ENCODE measurements around the gene IZUMO2. TPM values are rescaled to one million over a fixed set of nuclear protein-coding genes. Genes with fewer than 3 reads are reported as not detected.

The IZUMO2 gene
- not detected for total RNA-seq

DNA sequence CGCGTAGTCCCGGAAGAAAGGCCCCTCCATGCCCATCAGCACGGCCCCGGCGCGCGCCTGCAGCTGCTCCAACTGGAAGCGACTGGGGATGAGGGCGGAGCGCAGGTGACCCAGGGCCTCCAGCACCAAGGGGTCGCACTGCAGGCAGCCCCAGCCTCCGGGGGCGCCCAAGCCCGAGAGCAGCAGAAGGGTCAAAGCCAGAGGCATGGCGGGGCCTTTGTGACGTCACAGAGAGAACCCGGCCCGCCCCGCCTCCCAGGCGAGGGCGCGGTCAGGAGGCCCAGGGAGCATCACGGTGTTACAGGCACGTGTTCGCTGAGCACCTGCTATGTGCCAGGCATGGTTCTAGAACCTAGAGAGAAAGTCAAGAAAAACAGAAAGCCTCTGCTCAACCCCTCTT is at the start of gene IZUMO2:
Gene IZUMO2 (minus strand): TSS at position 294 of the 400 bp plus-strand sequence. CDS start 87 bp downstream, at position 207.
- Mint-ChIP-seq H3K9me3 (no peaks in the 10 kb centered on the region), H3K4me3 (no peak within 1 kb of the TSS), H3K27me3 (no peaks in the 10 kb centered on the region), H3K36me3 (ENCODE audit: low read depth) (no peaks in the 10 kb centered on the region), H3K4me1 (no peaks in the 10 kb centered on the region), H3K27ac (no peak within 1 kb of the TSS)
- ChIA-PET POLR2A (no interaction called here), CTCF (no interaction called here)
- no peak for DNase-seq

DNA sequence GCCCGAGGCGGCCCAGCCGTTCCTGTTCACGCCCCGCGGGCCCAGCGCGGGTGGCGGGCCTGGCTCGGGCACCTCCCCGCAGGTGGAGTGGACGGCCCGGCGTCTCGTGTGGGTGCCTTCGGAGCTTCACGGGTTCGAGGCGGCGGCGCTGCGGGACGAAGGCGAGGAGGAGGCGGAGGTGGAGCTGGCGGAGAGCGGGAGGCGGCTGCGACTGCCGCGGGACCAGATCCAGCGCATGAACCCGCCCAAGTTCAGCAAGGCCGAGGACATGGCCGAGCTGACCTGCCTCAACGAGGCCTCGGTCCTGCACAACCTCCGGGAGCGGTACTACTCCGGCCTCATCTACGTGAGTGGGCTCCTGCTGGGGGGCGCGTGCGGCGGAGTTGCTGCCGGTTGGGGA is 47.3 kb upstream of the IZUMO2 start:
- H3K4me1 Mint-ChIP-seq: no peaks in the 10 kb centered on the region
- no peak overlapping the region for H3K4me3 Mint-ChIP-seq
- no peaks in the 10 kb centered on the region for H3K9me3 Mint-ChIP-seq
- DNase-seq: no peak
- ChIA-PET CTCF (no interaction called here), POLR2A (no interaction called here)
- H3K27me3 Mint-ChIP-seq: no peaks in the 10 kb centered on the region
- H3K36me3 Mint-ChIP-seq (ENCODE audit: low read depth): no peaks in the 10 kb centered on the region
- no peak overlapping the region for H3K27ac Mint-ChIP-seq

DNA sequence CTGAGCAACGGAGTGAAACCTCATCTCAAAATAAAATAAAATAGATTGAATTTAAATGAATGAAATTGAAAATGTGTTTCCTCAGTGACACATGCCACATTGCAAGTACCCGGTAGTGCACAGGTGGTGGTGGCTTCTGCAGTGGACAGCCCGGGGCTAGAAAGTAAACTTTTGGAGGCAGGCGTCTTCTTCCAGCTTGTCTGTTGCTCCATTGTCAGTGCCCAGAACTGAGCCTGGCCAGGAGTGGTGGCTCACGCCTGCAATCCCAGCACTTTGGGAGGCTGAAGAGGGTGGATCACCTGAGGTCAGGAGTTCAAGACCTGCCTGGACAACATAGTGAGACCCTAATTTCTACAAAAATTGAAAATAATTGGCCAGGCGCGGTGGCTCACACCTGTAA is 46.0 kb upstream of the IZUMO2 start:
- no peak for DNase-seq
- Mint-ChIP-seq H3K27ac (no peak overlapping the region), H3K4me1 (no peaks in the 10 kb centered on the region), H3K27me3 (peaks cover 9% of the 10 kb centered on the region), H3K4me3 (no peak overlapping the region), H3K36me3 (ENCODE audit: low read depth) (no peaks in the 10 kb centered on the region), H3K9me3 (no peaks in the 10 kb centered on the region)
- ChIA-PET POLR2A (no interaction called here), CTCF (no interaction called here)

DNA sequence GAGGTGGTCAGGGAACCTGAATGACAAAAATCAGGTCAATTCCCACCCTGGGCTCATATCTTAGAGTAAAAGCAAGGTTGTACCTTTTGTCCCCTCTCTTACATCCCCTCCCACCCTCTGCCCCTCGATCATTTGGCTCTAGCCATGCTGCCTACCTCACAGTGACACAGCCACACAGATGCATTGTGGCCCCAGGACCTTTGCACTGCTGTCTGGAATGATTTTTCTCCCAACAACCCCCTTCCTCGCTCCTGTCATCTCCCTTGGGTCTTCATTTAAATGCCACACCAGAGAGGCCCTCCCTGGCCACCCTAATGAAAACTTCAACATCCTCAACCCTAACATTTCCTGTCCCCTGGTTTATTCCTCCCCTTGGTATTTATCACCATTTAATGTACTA is 44.6 kb upstream of the IZUMO2 start:
- no peak for DNase-seq
- Mint-ChIP-seq H3K27ac (no peak overlapping the region), H3K36me3 (ENCODE audit: low read depth) (no peaks in the 10 kb centered on the region), H3K27me3 (peaks cover 14% of the 10 kb centered on the region), H3K4me3 (no peak overlapping the region), H3K4me1 (no peaks in the 10 kb centered on the region), H3K9me3 (no peaks in the 10 kb centered on the region)
- POLR2A ChIA-PET: no interaction called here
- CTCF ChIA-PET: no interaction called here

DNA sequence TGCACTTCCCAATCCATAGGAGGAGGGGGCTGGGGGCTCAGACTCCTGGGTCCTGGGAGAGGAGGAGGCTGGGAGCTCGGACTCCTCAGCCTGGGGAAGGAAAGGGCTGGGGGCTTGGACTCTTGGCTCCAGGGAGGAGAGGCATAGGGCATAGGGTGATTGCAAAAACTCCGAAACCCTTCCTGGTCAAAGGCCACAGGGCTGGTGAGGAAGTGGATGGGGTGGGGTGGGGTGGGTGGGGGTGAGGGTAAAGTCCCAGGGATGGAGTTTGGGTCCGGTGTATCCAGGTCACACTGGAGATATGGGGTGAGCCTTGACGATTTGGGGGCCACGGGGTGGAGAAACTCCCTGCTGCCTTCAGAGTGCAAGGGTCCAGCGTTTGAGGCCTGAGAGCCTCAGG is 43.1 kb upstream of the IZUMO2 start:
- CTCF ChIA-PET: no interaction called here
- H3K4me3 Mint-ChIP-seq: no peak overlapping the region
- no peaks in the 10 kb centered on the region for H3K4me1 Mint-ChIP-seq
- POLR2A ChIA-PET: no interaction called here
- H3K36me3 Mint-ChIP-seq (ENCODE audit: low read depth): no peaks in the 10 kb centered on the region
- no peaks in the 10 kb centered on the region for H3K9me3 Mint-ChIP-seq
- H3K27ac Mint-ChIP-seq: no peak overlapping the region
- no peak for DNase-seq
- peaks cover 26% of the 10 kb centered on the region for H3K27me3 Mint-ChIP-seq

DNA sequence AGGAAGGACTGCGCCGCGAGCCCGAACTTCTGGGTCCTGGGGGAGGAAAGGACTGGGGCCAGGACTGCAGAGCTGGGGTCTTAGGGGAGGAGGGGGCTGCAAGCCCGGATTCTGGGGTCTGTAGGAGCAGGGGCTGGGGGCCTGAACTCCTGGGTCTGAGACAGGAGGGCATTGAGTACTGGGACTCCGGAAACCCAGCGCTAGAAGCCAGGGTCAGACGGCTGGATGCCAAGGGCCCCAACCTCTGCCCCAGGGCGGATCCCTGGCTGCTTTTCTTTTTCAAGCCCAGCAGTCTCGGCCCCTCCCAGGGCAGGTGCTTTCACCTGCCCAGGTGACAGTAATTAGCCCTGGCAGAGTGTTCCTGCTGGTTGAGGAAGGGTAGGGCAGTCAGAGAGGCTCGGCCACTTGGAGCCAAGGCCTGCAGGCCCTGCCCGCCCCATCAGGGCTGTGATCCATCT is 42.6 kb upstream of the IZUMO2 start:
- Mint-ChIP-seq H3K36me3 (ENCODE audit: low read depth) (no peaks in the 10 kb centered on the region), H3K9me3 (no peaks in the 10 kb centered on the region), H3K27ac (no peak overlapping the region), H3K4me3 (no peak overlapping the region), H3K27me3 (peaks cover 28% of the 10 kb centered on the region), H3K4me1 (no peaks in the 10 kb centered on the region)
- DNase-seq: no peak
- ChIA-PET POLR2A (no interaction called here), CTCF (no interaction called here)

DNA sequence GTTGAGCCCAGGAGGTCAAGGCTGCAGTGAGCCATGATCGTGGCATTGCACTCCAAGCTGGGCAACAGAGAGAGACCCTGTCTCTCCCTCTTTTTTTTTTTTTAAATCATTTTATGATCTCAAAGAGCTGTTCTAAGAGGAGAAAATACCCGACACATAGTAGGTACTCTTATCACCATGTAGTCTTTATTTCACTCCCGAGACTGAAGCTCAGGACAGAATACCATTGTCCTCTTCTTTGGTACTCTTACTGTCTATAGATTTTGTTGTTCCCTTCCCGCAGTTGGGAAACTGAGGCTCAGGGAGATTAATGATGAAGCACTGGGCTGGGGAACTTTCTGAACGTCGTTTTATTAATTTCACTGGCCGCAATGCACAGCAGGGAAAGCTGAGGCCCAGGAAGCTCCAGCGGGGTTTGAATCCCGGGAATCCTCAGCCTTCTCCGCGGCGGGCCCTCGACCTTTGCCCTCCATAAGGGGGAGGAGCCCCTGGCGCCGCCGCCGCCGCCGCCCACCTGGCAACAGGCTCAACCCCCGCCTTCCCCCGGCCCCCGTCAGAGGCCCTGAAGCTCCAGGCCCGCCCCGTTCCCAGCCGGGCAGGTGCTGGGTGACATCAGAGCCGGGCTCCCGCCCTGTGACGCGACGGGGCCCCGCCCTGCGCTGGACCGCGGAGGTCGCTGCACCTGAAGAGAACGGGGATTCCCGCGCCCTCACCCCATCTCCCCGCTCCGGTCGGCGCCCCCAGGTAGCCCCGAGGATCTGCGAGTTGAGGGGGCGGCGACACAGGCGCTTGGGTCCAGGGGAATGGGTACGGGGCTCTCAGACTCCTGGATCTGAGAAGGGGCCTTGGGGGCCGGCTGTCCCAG is 42.0 kb upstream of the IZUMO2 start:
- H3K4me1 Mint-ChIP-seq: no peaks in the 10 kb centered on the region
- no peaks in the 10 kb centered on the region for H3K9me3 Mint-ChIP-seq
- no peak overlapping the region for H3K4me3 Mint-ChIP-seq

DNA sequence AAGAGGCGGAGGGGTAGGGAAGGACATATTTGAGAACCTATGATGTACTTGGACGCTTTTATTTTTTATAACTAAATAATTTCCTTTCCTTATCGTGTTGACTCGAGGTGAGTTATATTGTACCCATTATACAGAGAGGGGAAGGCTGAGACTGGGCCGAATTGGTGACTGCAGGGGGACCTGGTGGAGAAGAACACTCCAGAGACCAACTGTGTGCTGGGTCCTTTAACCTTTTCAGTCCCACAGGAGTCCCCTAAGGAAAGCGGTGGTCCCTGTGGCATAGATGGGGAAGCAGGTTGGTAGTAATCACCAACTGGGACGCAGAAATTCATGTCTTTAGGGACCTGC is 41.0 kb upstream of the IZUMO2 start:
- H3K27ac Mint-ChIP-seq: no peak overlapping the region
- no peaks in the 10 kb centered on the region for H3K4me1 Mint-ChIP-seq
- ChIA-PET CTCF (interaction anchor here (0.7 kb wide), 1 partner anchor 15 kb away, joined by 3 read pairs; no protein-coding TSS in a partner anchor), POLR2A (no interaction called here)
- no peaks in the 10 kb centered on the region for H3K36me3 Mint-ChIP-seq (ENCODE audit: low read depth)
- H3K9me3 Mint-ChIP-seq: no peaks in the 10 kb centered on the region
- DNase-seq: no peak
- H3K4me3 Mint-ChIP-seq: no peak overlapping the region
- H3K27me3 Mint-ChIP-seq: peaks cover 28% of the 10 kb centered on the region

More for the DNA sequence above, 42.0 kb upstream of the IZUMO2 start:
- no peak for DNase-seq
- Mint-ChIP-seq H3K27me3 (peaks cover 28% of the 10 kb centered on the region), H3K36me3 (ENCODE audit: low read depth) (no peaks in the 10 kb centered on the region), H3K27ac (no peak overlapping the region)
- ChIA-PET POLR2A (no interaction called here), CTCF (interaction anchor here (0.7 kb wide), 1 partner anchor 16 kb away, joined by 3 read pairs; no protein-coding TSS in a partner anchor)

DNA sequence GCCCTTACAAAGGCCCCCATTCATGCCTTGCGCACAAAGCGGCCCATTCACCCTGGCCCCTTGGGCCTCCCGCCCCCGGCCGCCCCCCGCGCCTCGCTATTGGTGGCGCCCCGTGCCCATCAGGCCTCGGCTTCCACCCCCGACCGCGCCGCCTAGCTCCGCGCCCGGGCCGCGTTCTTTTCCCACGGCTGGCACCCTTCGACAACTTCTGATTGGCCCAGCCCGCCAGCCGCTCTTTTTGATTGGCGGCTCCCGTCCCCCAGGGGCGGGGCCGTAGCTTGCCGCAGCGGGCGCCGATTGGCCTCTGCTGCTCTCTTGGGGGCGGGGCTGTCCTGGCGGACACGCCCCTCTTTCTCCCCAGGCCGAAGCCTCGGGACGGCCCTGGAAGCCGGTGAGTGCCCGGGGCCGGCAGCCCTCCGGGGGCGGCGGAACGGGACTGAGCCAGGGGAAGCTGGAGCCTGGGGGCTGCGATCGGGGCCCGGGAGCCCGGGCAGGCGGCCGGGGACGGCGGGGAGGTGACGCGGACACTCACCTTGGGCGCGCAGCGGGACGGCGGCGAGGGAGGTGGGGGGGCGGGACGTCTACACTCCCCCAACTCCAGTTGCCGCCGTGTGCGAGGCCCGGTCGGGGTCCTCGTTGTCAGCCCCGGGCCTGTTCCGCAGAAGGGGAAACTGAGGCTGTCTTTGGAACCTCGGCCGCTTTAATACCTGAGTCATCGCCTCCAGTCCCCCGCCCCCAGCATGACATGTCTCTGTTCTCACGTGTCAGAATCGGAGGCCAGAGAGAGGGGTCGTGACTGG is 40.4 kb upstream of the IZUMO2 start, which contains the start of gene MYH14:
Gene MYH14 (plus strand): TSS at position 342 of the 800 bp plus-strand sequence. CDS start 6,744 bp downstream, outside the sequence.
- ChIA-PET CTCF (no interaction called here), POLR2A (no interaction called here)
- no peaks in the 10 kb centered on the region for H3K4me1 Mint-ChIP-seq
- no peaks in the 10 kb centered on the region for H3K9me3 Mint-ChIP-seq
- DNase-seq: no peak
- peaks cover 28% of the 10 kb centered on the region for H3K27me3 Mint-ChIP-seq
- no peak within 1 kb of the TSS for H3K27ac Mint-ChIP-seq
- no peak within 1 kb of the TSS for H3K4me3 Mint-ChIP-seq
- no peaks in the 10 kb centered on the region for H3K36me3 Mint-ChIP-seq (ENCODE audit: low read depth)

DNA sequence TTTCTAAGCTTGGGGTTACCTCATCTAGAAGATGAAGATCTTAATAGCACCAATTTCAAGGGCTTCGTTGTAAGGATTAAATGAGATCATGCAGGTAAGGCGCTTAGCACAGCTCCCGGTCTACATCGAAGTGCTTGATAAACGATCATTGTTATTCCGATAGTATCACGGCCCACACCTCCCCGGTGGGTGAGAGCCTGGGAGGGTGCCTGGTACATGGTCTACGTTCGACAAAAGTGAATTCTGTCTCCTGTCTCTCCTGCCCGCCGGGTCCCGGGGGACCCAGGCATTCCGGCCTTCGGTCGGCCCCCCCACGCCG is 39.8 kb upstream of the IZUMO2 start:
- ChIA-PET CTCF (no interaction called here), POLR2A (no interaction called here)
- no peaks in the 10 kb centered on the region for H3K36me3 Mint-ChIP-seq (ENCODE audit: low read depth)
- H3K4me1 Mint-ChIP-seq: no peaks in the 10 kb centered on the region
- no peak overlapping the region for H3K4me3 Mint-ChIP-seq
- no peak overlapping the region for H3K27ac Mint-ChIP-seq
- DNase-seq: no peak
- peaks cover 28% of the 10 kb centered on the region for H3K27me3 Mint-ChIP-seq
- no peaks in the 10 kb centered on the region for H3K9me3 Mint-ChIP-seq

DNA sequence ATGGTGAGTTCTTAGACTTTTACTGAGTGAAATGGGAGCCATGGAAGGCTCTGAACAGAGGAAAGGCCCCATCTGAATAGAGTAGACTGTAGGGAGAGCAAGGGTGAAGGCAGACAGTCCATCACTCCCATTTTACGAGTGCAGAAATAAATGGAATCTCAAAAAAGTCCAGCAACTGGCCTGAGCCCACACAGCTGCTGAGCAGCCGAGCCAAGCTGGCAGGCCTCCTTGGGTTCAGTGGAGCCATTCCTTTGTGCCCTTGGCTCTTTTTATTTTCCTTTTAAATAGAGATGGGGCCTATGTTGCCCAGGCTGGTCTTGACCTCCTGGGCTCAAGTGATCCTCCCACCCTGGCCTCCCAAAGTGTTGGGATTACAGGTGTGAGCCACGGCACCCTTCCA is 39.3 kb upstream of the IZUMO2 start:
- Mint-ChIP-seq H3K9me3 (no peaks in the 10 kb centered on the region), H3K27ac (no peak overlapping the region), H3K36me3 (ENCODE audit: low read depth) (no peaks in the 10 kb centered on the region), H3K4me1 (no peaks in the 10 kb centered on the region), H3K27me3 (peaks cover 28% of the 10 kb centered on the region), H3K4me3 (no peak overlapping the region)
- DNase-seq: no peak
- ChIA-PET CTCF (no interaction called here), POLR2A (no interaction called here)

DNA sequence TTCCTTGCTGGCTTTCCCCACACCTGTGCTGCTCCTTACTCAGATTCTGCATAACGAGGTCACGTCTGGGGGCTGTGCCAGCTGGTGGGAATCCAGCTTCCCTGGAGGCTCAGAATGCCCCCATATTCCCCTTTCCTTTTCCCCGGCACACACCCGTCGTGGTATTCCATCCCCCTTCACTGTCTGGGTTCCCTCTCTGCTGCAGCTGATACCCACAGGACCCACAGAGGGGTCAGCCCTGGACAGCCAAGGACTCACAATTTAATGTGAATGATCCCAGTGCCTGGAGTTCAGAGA is 36.1 kb upstream of the IZUMO2 start:
- POLR2A ChIA-PET: no interaction called here
- Mint-ChIP-seq H3K27ac (no peak overlapping the region), H3K36me3 (ENCODE audit: low read depth) (no peaks in the 10 kb centered on the region), H3K4me1 (no peaks in the 10 kb centered on the region), H3K9me3 (no peaks in the 10 kb centered on the region), H3K27me3 (peaks cover 20% of the 10 kb centered on the region), H3K4me3 (no peak overlapping the region)
- DNase-seq: no peak
- CTCF ChIA-PET: no interaction called here

DNA sequence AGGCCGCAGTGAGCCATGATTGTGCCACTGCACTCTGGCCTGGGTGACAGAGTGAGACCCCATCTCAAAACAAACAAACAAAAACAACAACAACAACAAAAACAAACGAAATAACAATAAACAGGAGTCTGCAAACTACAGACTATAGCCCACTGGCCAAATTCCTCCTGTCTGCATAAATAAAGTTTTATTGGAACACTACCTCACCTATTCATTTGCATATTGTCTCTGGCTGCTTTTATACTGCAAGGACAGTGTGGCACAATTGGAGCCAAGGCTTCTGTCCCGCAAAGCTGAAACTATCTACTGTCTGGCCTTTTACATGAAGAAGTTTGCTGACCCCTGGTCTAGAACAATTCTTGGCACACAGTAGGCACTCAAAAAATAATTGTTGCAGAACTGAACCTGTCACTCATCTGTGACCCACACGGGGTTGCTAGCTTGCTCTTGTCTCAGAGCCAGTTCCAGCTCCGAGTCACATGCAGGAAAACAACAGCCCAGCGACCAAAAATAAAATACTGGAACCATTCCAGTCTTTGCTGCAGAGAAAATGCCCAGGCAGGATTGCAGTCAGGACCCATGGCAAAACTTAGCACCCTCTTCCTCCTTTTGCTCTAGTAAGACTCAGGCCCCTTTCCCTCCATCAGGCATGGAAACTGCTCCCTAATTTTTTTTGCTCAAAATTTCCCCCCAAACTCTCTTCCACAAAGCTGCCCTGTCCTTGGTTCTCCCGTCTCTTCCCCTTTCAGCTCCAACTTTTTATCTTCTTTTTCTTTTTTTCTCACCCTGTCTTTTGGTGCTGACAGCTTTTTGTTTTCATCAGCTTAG is 35.6 kb upstream of the IZUMO2 start:
- Mint-ChIP-seq H3K4me1 (no peaks in the 10 kb centered on the region), H3K36me3 (ENCODE audit: low read depth) (no peaks in the 10 kb centered on the region), H3K27ac (no peak overlapping the region), H3K4me3 (no peak overlapping the region), H3K9me3 (no peaks in the 10 kb centered on the region), H3K27me3 (peaks cover 18% of the 10 kb centered on the region)
- ChIA-PET POLR2A (no interaction called here), CTCF (interaction anchor here (0.7 kb wide), 1 partner anchor 33 kb away, joined by 3 read pairs; no protein-coding TSS in a partner anchor)
- no peak for DNase-seq
